Left ventricle myocardium inferior (tissue), 1 donor: ENCODE results near the gene SLC26A2. TPM values are rescaled to one million over a fixed set of nuclear protein-coding genes. Genes with fewer than 3 reads are reported as not detected.
"Not testable (repeated sequence)": the region's sequence is repeated elsewhere in the genome, so short reads cannot be mapped to it uniquely, and the experiment has no call there.

Experiments used
- DNase-seq: peaks from one replicate; pipeline ENCODE4 v3.0.0-alpha.2; 2020
- H3K27ac ChIP-seq: fragments of 200-600 bp; replicated peaks from 2 replicates; pipeline ENCODE4 v1.8.0; 2021
- H3K27me3 ChIP-seq: fragments of 200-600 bp; 2 replicates; pipeline ENCODE4 v1.8.0; 2021; ENCODE audit warnings: low read depth
- H3K36me3 ChIP-seq: fragments of 200-600 bp; 2 replicates; pipeline ENCODE4 v1.8.0; 2021
- H3K4me1 ChIP-seq: fragments of 200-600 bp; 2 replicates; pipeline ENCODE4 v1.8.0; 2021
- H3K4me3 ChIP-seq: fragments of 200-600 bp; 2 replicates; pipeline ENCODE4 v1.8.0; 2021; ENCODE audit warnings: mild to moderate bottlenecking, moderate library complexity
- H3K9me3 ChIP-seq: fragments of 200-600 bp; replicated peaks from 2 replicates; pipeline ENCODE4 v1.8.0; 2021
- CTCF ChIP-seq: fragments of 200-600 bp; IDR thresholded peaks from 2 replicates; pipeline ENCODE4 v1.8.0; 2021; ENCODE audit warnings: antibody characterized with exemption, mild to moderate bottlenecking, borderline replicate concordance
- intact Hi-C: fragments of 100-400 bp; cut with micrococcal nuclease; formaldehyde crosslinking; loops from one replicate; pipeline ENCODE4 v1.11.0; 2022
- total RNA-seq: library from RNA; stranded (reverse); fragmentation: NEBNext Ultra II Directional; extraction: Animal tissue kit (Norgen Biotek cat#: 25700); gene quantifications from one replicate; pipeline ENCODE4 v1.2.1, GENCODE V29; 2021
- donor health status: DM: no; HTN: yes; CAD: no; lungs with severe emphysema.

SLC26A2 gene
- total RNA-seq, 1 donor from 2014 or later: 4.1 TPM

DNA sequence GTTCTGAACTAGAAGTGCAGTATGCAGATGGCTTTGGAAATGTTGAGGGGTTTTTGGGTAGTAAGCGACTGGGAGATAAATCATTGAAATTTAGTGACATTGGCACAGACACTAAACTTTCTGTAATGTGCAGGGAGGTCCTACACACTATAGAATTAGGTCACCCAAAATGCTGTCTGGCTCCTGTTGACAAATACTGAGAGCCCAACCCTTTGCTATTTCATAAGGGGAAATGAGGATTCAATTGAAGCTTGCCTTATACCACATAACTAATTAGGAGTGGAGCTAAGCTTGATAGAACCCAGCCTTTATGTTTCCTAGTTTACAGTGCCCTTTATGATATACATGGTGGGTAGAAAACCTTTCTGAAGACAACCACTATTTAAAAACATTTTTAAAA, 62.6 kb downstream of the SLC26A2 start:
- H3K27me3 ChIP-seq: no peaks in the 10 kb centered on the region
- no peak for TF ChIP-seq CTCF
- no peak overlapping the region for H3K4me3 ChIP-seq
- H3K36me3 ChIP-seq: peaks cover 82% of the 10 kb centered on the region
- peaks cover 60% of the 10 kb centered on the region for H3K4me1 ChIP-seq
- DNase-seq: no peak
- no peaks in the 10 kb centered on the region for H3K9me3 ChIP-seq
- intact Hi-C loops: loop anchor here (10.0 kb wide), 1 partner anchor 192 kb away; no protein-coding TSS in a partner anchor
- peak overlapping the region; percentile 86 for H3K27ac ChIP-seq

- intact Hi-C loops: loop anchor here (10.0 kb wide), 1 partner anchor 190 kb away; no protein-coding TSS in a partner anchor
- peak overlapping the region; percentile 9 for H3K4me3 ChIP-seq
- H3K4me1 ChIP-seq: peaks cover 60% of the 10 kb centered on the region
- peak overlapping the region; percentile 86 for H3K27ac ChIP-seq
- H3K27me3 ChIP-seq: no peaks in the 10 kb centered on the region
- H3K9me3 ChIP-seq: no peaks in the 10 kb centered on the region
- H3K36me3 ChIP-seq: peaks cover 79% of the 10 kb centered on the region
- peak; percentile 45 for TF ChIP-seq CTCF
- DNase-seq: no peak
Measured at GRCh38 chr5:150024346-150024984, 63.9 kb downstream of the SLC26A2 start.

DNA sequence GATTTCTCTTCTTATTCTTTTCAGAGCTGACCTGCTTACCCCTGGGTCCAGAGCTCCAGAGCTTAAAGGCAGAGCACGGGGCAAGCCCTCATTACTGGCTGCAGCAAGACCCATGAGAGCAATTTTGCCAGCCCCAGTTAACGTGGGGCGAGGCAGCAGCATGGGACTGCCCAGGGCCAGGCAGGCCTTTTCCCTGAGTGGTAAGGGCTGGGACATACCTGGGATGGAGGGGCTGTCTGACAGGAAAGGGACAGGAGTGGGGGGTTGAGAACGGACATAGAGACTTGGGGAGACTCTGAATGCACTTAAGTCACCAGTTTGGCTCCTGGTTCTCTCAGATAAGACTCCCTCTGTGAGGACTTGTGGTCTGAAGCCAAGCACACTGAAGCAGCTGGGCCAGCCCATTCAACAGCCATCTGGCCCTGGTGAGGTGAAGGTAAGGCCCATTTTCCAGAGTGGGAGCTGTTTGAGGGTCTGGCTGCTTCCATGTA, 66.2 kb downstream of the SLC26A2 start:
- DNase-seq: no peak
- Histone ChIP-seq H3K36me3 (peaks cover 79% of the 10 kb centered on the region), H3K27me3 (no peaks in the 10 kb centered on the region), H3K4me1 (peaks cover 55% of the 10 kb centered on the region), H3K27ac (no peak overlapping the region), H3K9me3 (no peaks in the 10 kb centered on the region), H3K4me3 (no peak overlapping the region)
- intact Hi-C loops: loop anchor here (10.0 kb wide), 1 partner anchor 188 kb away; no protein-coding TSS in a partner anchor
- TF ChIP-seq CTCF: no peak

GRCh38 chr5:150028047-150028446, 67.5 kb downstream of the SLC26A2 start:
- Histone ChIP-seq H3K36me3 (peaks cover 92% of the 10 kb centered on the region), H3K4me1 (peaks cover 43% of the 10 kb centered on the region)
- intact Hi-C loops: loop anchor here (10.0 kb wide), 1 partner anchor 187 kb away; no protein-coding TSS in a partner anchor
- H3K4me3 ChIP-seq, H3K27ac ChIP-seq, H3K27me3 ChIP-seq, H3K9me3 ChIP-seq, DNase-seq: not testable (repeated sequence)

DNA sequence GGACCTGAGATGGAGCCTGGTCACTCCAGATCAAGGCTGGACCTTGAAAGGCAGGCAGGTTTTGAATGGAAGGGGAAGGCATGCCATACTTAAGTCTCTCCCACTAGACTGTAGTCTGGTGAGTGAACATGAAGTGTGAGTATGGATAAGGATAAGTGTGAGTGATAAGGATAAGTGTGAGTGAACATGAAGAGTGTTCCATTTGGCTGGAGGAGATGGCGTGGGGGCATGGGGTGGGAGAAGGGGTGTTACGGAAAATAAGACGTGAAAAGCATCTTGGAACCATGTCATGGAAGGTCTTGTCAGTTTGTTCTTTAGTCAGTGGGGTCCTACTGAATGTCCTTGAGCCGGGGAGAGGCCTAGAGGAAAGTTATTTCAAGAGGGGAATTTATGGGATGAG, 72.8 kb downstream of the SLC26A2 start:
- no peak for TF ChIP-seq CTCF
- Histone ChIP-seq H3K36me3 (peaks cover 97% of the 10 kb centered on the region), H3K4me3 (no peak overlapping the region), H3K4me1 (peaks cover 31% of the 10 kb centered on the region), H3K27me3 (no peaks in the 10 kb centered on the region), H3K9me3 (no peaks in the 10 kb centered on the region), H3K27ac (no peak overlapping the region)
- intact Hi-C loops: no loop called here
- no peak for DNase-seq

GRCh38 chr5:150034662-150035061, 74.1 kb downstream of the SLC26A2 start:
- no peak overlapping the region for H3K27ac ChIP-seq
- no peaks in the 10 kb centered on the region for H3K27me3 ChIP-seq
- peaks cover 34% of the 10 kb centered on the region for H3K4me1 ChIP-seq
- H3K36me3 ChIP-seq: peaks cover 96% of the 10 kb centered on the region
- intact Hi-C loops: no loop called here
- DNase-seq: no peak
- no peaks in the 10 kb centered on the region for H3K9me3 ChIP-seq
- TF ChIP-seq CTCF: no peak
- no peak overlapping the region for H3K4me3 ChIP-seq
